H9 (cell line): ENCODE measurements around the gene PDE1A. TPM values are rescaled to one million over a fixed set of nuclear protein-coding genes. Genes with fewer than 3 reads are reported as not detected.

Experiments used
- DNase-seq: peaks from one replicate; pipeline ENCODE4 v3.0.0-alpha.2; 2017
- H2AFZ ChIP-seq: one replicate; pipeline ENCODE4 v1.6.1; 2013; ENCODE audit warnings: mild to moderate bottlenecking, low read length, control low read depth, moderate library complexity
- H2AK5ac ChIP-seq: 2 replicates; pipeline ENCODE4 v1.6.1; 2013; ENCODE audit warnings: low read length, control low read depth, mixed read lengths; ENCODE audit not compliant: insufficient read length
- H2BK120ac ChIP-seq: one replicate; pipeline ENCODE4 v1.6.1; 2013; ENCODE audit warnings: low read depth, mild to moderate bottlenecking, low read length, control low read depth, inconsistent platforms; ENCODE audit not compliant: poor library complexity, severe bottlenecking
- H2BK12ac ChIP-seq: 2 replicates; pipeline ENCODE4 v1.6.1; 2013; ENCODE audit warnings: low read length, control low read depth, mixed read lengths, low read depth; ENCODE audit not compliant: insufficient read length
- H2BK15ac ChIP-seq: 2 replicates; pipeline ENCODE4 v1.6.1; 2013; ENCODE audit warnings: low read depth, low read length, control low read depth
- H2BK20ac ChIP-seq: one replicate; pipeline ENCODE4 v1.6.1; 2013; ENCODE audit warnings: low read depth, mild to moderate bottlenecking, low read length, control low read depth, inconsistent platforms; ENCODE audit not compliant: poor library complexity, severe bottlenecking
- H2BK5ac ChIP-seq: 2 replicates; pipeline ENCODE4 v1.6.1; 2013; ENCODE audit warnings: low read length, control low read depth, mixed read lengths; ENCODE audit not compliant: insufficient read length
- H3K14ac ChIP-seq: 2 replicates; pipeline ENCODE4 v1.6.1; 2013; ENCODE audit warnings: low read length, control low read depth; ENCODE audit not compliant: insufficient read depth
- H3K18ac ChIP-seq: 2 replicates; pipeline ENCODE4 v1.6.1; 2013; ENCODE audit warnings: low read depth, mild to moderate bottlenecking, mixed read lengths, low read length, control low read depth; ENCODE audit not compliant: insufficient read length
- H3K23ac ChIP-seq: 2 replicates; pipeline ENCODE4 v1.6.1; 2013; ENCODE audit warnings: low read length, control low read depth, mixed read lengths, low read depth; ENCODE audit not compliant: insufficient read length
- H3K23me2 ChIP-seq: 2 replicates; pipeline ENCODE4 v1.6.1; 2013; ENCODE audit warnings: low read depth, mild to moderate bottlenecking, mixed read lengths, low read length, control low read depth; ENCODE audit not compliant: insufficient read length, poor library complexity, severe bottlenecking
- H3K27ac ChIP-seq: 2 replicates; pipeline ENCODE4 v1.5.1; 2013; ENCODE audit warnings: low read length, control low read depth, mixed read lengths, low read depth; ENCODE audit not compliant: insufficient read length
- H3K27me3 ChIP-seq: 2 replicates; pipeline ENCODE4 v1.6.1; 2013; ENCODE audit warnings: low read length, control low read depth, inconsistent platforms; ENCODE audit not compliant: insufficient read depth
- H3K4ac ChIP-seq: 2 replicates; pipeline ENCODE4 v1.6.1; 2013; ENCODE audit warnings: low read depth, mild to moderate bottlenecking, control low read depth, inconsistent platforms, low read length, moderate library complexity
- H3K4me1 ChIP-seq: 2 replicates; pipeline ENCODE4 v1.6.1; 2013; ENCODE audit warnings: low read length, control low read depth, inconsistent platforms; ENCODE audit not compliant: insufficient read depth
- H3K4me2 ChIP-seq: 2 replicates; pipeline ENCODE4 v1.6.1; 2013; ENCODE audit warnings: low read length, control low read depth, mixed read lengths; ENCODE audit not compliant: insufficient read length, insufficient read depth
- H3K56ac ChIP-seq: 2 replicates; pipeline ENCODE4 v1.6.1; 2013; ENCODE audit warnings: low read depth, mild to moderate bottlenecking, mixed read lengths, low read length, control low read depth; ENCODE audit not compliant: insufficient read length
- H3K79me1 ChIP-seq: 2 replicates; pipeline ENCODE4 v1.6.1; 2013; ENCODE audit warnings: low read depth, mild to moderate bottlenecking, moderate library complexity, low read length, control low read depth, inconsistent platforms; ENCODE audit not compliant: insufficient read depth, poor library complexity, severe bottlenecking
- H3K79me2 ChIP-seq: 2 replicates; pipeline ENCODE4 v1.6.1; 2013; ENCODE audit warnings: low read length, control low read depth, inconsistent platforms; ENCODE audit not compliant: insufficient read depth
- H3K9ac ChIP-seq: 2 replicates; pipeline ENCODE4 v1.6.1; 2013; ENCODE audit warnings: low read length, control low read depth, mixed read lengths; ENCODE audit not compliant: insufficient read length; ENCODE audit errors: extremely low read depth
- H3K9me3 ChIP-seq: one replicate; pipeline ENCODE4 v1.6.1; 2013; ENCODE audit warnings: low read depth, low read length, inconsistent platforms; ENCODE audit not compliant: control insufficient read depth
- H3T11ph ChIP-seq: one replicate; pipeline ENCODE4 v1.6.1; 2013; ENCODE audit warnings: mild to moderate bottlenecking, low read length, control low read depth, inconsistent platforms
- H4K20me1 ChIP-seq: one replicate; pipeline ENCODE4 v1.6.1; 2013; ENCODE audit not compliant: control insufficient read depth, insufficient read length, insufficient read depth
- H4K5ac ChIP-seq: 2 replicates; pipeline ENCODE4 v1.6.1; 2013; ENCODE audit warnings: low read depth, mild to moderate bottlenecking, mixed read lengths, low read length, control low read depth; ENCODE audit not compliant: insufficient read length
- H4K8ac ChIP-seq: replicated peaks from 2 replicates; pipeline ENCODE4 v1.6.1; 2013; ENCODE audit warnings: low read length, control low read depth, mixed read lengths, low read depth; ENCODE audit not compliant: insufficient read length
- H4K91ac ChIP-seq: 2 replicates; pipeline ENCODE4 v1.6.1; 2013; ENCODE audit warnings: low read depth, mild to moderate bottlenecking, moderate library complexity, mixed read lengths, low read length, control low read depth; ENCODE audit not compliant: insufficient read length
- H3K27ac Mint-ChIP-seq, 3 experiments: 2 replicates in 2 of 3; 3 replicates in 1 of 3; pipeline ENCODE4 v1.8.0; 2020 to 2021; ENCODE audit warnings: mixed read lengths in 3 of 3, mild to moderate bottlenecking in 1 of 3, moderate library complexity in 1 of 3
- H3K27me3 Mint-ChIP-seq: 2 replicates; pipeline ENCODE4 v1.8.0; 2021; ENCODE audit warnings: low read depth, mild to moderate bottlenecking, moderate library complexity, mixed read lengths
- H3K36me3 Mint-ChIP-seq, 3 experiments: 2 replicates in 2 of 3; 3 replicates in 1 of 3; pipeline ENCODE4 v1.8.0; 2020 to 2021; ENCODE audit warnings: low read depth in 3 of 3, mixed read lengths in 3 of 3; ENCODE audit not compliant: insufficient read depth in 1 of 3
- H3K4me1 Mint-ChIP-seq, 2 experiments: 2 replicates each; pipeline ENCODE4 v1.8.0; 2020; ENCODE audit warnings: mixed read lengths in 2 of 2
- H3K4me3 Mint-ChIP-seq, 2 experiments: 2 replicates in 1 of 2; 3 replicates in 1 of 2; pipeline ENCODE4 v1.8.0; 2020 to 2021; ENCODE audit warnings: mild to moderate bottlenecking in 2 of 2, mixed read lengths in 2 of 2, moderate library complexity in 1 of 2
- H3K9me3 Mint-ChIP-seq, 2 experiments: 2 replicates in 1 of 2; 3 replicates in 1 of 2; pipeline ENCODE4 v1.8.0; 2020; ENCODE audit warnings: mild to moderate bottlenecking in 2 of 2, mixed read lengths in 2 of 2, moderate library complexity in 1 of 2
- WGBS: extraction: QIAGEN DNeasy Blood & Tissue Kit; methylation state at CpG from one replicate; pipeline ENCODE4 v1.1.7; 2013; ENCODE audit warnings: missing lambda C conversion rate, low lambda C conversion rate, mixed read lengths; ENCODE audit not compliant: insufficient read length; ENCODE audit errors: extremely low coverage; 5-methylcytosine and 5-hydroxymethylcytosine counted together
- total RNA-seq: library from RNA; stranded (reverse); gene quantifications from 2 replicates; pipeline ENCODE4 v1.2.1, GENCODE V29; 2021
- TF ChIP-seq, protein P1 (sequence below): fragments of 200-600 bp; sonication (generic); conservative IDR thresholded peaks from 3 replicates; pipeline ENCODE4 v1.8.0; 2021; ENCODE audit warnings: antibody characterized with exemption, mild to moderate bottlenecking

The PDE1A gene
- total RNA-seq, 1 experiment from 2014 or later: 0.11 TPM

DNA sequence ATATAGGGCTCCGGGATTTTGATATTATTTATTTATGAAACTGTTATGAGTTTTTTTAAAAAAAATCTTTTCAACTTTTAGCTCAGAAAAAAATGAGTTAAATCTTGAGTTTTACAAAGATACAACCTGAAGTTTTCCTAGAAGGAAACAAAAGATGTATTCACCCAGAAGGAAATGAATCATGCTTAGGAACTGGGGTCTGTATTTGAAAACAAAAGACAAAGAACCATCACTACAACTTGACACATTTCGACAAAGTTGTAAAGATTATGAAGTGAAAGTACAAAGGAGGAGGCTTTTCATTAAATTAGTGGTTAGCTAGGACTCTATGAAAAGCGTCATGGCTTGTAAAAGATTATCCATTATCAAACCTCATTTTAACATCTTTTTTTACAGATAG lies 143.3 kb downstream of the PDE1A start:
- H3K23me2 ChIP-seq: no peaks in the 10 kb centered on the region
- Mint-ChIP-seq H3K4me1 (peaks cover 0 to 3% of the 10 kb centered on the region in 2 experiments; a peak in 1 of 4 replicates), H3K4me3 (no peak overlapping the region), H3K36me3 (no peaks in the 10 kb centered on the region), H3K27me3 (no peaks in the 10 kb centered on the region), H3K9me3 (no peaks in the 10 kb centered on the region), H3K27ac (no peak overlapping the region)
- H2AFZ ChIP-seq: no peak overlapping the region
- H2BK15ac ChIP-seq: no peak overlapping the region
- TF ChIP-seq, protein P1, sequence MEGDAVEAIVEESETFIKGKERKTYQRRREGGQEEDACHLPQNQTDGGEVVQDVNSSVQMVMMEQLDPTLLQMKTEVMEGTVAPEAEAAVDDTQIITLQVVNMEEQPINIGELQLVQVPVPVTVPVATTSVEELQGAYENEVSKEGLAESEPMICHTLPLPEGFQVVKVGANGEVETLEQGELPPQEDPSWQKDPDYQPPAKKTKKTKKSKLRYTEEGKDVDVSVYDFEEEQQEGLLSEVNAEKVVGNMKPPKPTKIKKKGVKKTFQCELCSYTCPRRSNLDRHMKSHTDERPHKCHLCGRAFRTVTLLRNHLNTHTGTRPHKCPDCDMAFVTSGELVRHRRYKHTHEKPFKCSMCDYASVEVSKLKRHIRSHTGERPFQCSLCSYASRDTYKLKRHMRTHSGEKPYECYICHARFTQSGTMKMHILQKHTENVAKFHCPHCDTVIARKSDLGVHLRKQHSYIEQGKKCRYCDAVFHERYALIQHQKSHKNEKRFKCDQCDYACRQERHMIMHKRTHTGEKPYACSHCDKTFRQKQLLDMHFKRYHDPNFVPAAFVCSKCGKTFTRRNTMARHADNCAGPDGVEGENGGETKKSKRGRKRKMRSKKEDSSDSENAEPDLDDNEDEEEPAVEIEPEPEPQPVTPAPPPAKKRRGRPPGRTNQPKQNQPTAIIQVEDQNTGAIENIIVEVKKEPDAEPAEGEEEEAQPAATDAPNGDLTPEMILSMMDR: no peak
- H3K9ac ChIP-seq: no peak overlapping the region
- no peak overlapping the region for H3K14ac ChIP-seq
- no peak overlapping the region for H2AK5ac ChIP-seq
- no peaks in the 10 kb centered on the region for H4K20me1 ChIP-seq
- no peak overlapping the region for H3K18ac ChIP-seq
- H2BK5ac ChIP-seq: no peak overlapping the region
- H3K56ac ChIP-seq: no peak overlapping the region
- H2BK12ac ChIP-seq: no peak overlapping the region
- no peak overlapping the region for H3K23ac ChIP-seq
- H3K79me2 ChIP-seq: no peaks in the 10 kb centered on the region
- H3K27me3 ChIP-seq: no peaks in the 10 kb centered on the region
- H3K4me1 ChIP-seq: no peaks in the 10 kb centered on the region
- H3K27ac ChIP-seq: no peak overlapping the region
- H4K8ac ChIP-seq: no peak overlapping the region
- no peaks in the 10 kb centered on the region for H3K9me3 ChIP-seq
- no peak overlapping the region for H4K5ac ChIP-seq
- DNase-seq: no peak
- no peak overlapping the region for H2BK20ac ChIP-seq
- no peak overlapping the region for H3K4ac ChIP-seq
- no peaks in the 10 kb centered on the region for H3K79me1 ChIP-seq
- H4K91ac ChIP-seq: no peak overlapping the region
- H3T11ph ChIP-seq: no peak overlapping the region
- no peak overlapping the region for H3K4me2 ChIP-seq
- no CpG with 5 or more reads among the region's 3 CpGs for WGBS
- no peak overlapping the region for H2BK120ac ChIP-seq
